ENCODE results near the gene CLTCL1.

The CLTCL1 gene

DNA sequence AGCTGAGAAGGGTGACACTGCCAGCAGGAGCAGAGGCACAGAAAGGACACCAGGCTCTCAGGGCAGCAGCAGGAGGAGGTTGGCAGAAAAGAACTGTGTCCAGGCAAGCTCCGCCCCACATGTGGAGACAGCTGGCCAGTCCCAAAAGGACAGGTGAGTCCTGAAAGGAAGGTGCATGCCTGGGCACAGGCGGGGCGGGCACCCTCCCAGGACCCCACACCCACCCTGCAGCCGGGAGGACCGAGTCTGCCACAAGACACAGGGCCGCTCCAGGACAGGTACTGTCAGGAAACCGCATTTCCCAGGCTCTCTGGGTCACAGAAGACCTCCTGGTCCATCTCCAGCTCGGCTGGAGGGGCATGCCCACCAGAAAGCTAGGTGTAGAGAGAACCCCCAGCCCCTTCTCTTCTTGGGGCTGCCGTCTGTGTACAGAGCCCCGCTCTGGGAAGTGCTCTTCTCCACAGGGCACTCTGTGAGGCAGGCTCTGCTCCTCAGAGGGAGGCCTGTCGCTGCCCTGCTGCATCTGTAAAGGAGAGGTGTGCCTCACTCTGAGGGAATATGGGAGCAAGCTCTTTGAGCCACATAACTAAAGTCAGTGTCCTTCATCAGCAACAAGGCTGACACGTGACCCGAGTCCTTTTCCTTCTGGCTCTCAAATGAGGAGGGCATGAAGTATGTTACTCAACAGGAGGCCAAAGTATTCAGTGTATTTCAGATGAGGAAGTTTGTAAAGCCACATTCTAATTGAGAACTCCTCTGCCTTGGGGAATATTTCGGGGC lies 50.5 kb downstream of the CLTCL1 start:
- Mint-ChIP-seq H3K9me3 (no peaks in the 10 kb centered on the region), H3K27me3 (no peaks in the 10 kb centered on the region), H3K27ac (peak overlapping the region in 1 of 2 donors; percentile 19), H3K4me3 (no peak overlapping the region), H3K4me1 (no peaks in the 10 kb centered on the region)
- DNase-seq, result no peak
- ATAC-seq, result no peak

- H3K4me1 Mint-ChIP-seq, result no peaks in the 10 kb centered on the region
- no peaks in the 10 kb centered on the region for H3K9me3 Mint-ChIP-seq
- ATAC-seq, result no peak
- H3K27ac Mint-ChIP-seq, result peak overlapping the region in 1 of 2 donors; percentile 48
- H3K27me3 Mint-ChIP-seq, result no peaks in the 10 kb centered on the region
- DNase-seq, result no peak
- H3K4me3 Mint-ChIP-seq, result no peak overlapping the region
Observed at GRCh38 chr22:19239464-19239863, 52.1 kb downstream of the CLTCL1 start.

- Mint-ChIP-seq H3K27ac (no peak overlapping the region), H3K27me3 (no peaks in the 10 kb centered on the region), H3K4me1 (no peaks in the 10 kb centered on the region), H3K9me3 (no peaks in the 10 kb centered on the region), H3K4me3 (no peak overlapping the region)
- DNase-seq, result no peak
- no peak for ATAC-seq
Observed at GRCh38 chr22:19238900-19239299, 52.6 kb downstream of the CLTCL1 start.

DNA sequence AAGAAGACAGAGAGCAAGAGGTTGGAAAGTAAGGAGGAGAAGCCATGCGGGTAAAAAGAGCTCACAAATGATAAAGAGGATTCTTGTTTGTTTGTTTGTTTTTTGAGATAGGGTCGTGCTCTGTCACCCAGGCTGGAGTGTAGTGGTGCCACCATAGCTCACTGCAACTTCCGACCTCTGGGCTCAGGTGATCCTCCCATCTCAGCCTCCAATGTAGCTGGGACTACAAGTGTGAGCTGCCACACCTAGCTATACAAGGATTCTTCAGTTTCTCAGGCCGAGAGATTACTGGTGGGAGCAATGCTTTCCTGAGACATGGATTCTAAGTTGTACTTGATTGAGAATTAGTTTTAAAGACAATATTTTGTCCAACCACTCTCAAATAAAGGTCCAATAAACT lies 55.6 kb downstream of the CLTCL1 start:
- H3K27me3 Mint-ChIP-seq, result no peaks in the 10 kb centered on the region
- no peak for DNase-seq

GRCh38 chr22:19234126-19234896 lies 57.2 kb downstream of the CLTCL1 start:
- H3K27me3 Mint-ChIP-seq, result no peaks in the 10 kb centered on the region
- no peaks in the 10 kb centered on the region for H3K9me3 Mint-ChIP-seq
- H3K4me1 Mint-ChIP-seq, result no peaks in the 10 kb centered on the region
- no peak overlapping the region for H3K4me3 Mint-ChIP-seq
- ATAC-seq (no peak), DNase-seq (no peak)
- no peak overlapping the region for H3K27ac Mint-ChIP-seq

More for the DNA sequence above, 55.6 kb downstream of the CLTCL1 start:
- Mint-ChIP-seq H3K9me3 (no peaks in the 10 kb centered on the region), H3K4me1 (no peaks in the 10 kb centered on the region), H3K4me3 (no peak overlapping the region), H3K27ac (no peak overlapping the region)
- ATAC-seq, result no peak

DNA sequence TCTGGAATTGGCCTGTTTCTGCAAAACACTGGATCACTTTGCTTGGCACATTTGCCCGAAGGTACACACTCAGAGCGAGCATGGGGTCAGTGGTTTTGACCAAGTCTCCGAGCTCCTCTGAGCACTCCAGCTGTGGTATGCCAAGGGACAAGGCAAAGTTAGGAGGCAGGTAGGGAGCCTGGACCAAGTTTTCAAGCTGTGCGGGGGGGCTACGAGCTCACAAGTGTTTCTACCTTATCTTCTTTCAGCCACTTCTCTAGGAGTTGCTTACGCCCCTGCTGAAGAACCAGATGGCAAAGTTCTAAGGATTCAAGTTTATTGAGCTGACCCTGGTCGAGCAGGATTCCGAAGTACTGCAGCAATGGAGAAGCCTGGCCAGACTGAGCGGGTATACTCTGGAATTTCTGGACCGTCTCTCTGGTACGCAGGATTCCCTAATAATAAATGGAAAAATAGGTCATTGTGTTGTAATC lies 58.3 kb downstream of the CLTCL1 start:
- H3K9me3 Mint-ChIP-seq, result no peaks in the 10 kb centered on the region
- no peak overlapping the region for H3K4me3 Mint-ChIP-seq
- DNase-seq (no peak), ATAC-seq (no peak)
- H3K4me1 Mint-ChIP-seq, result no peaks in the 10 kb centered on the region
- no peak overlapping the region for H3K27ac Mint-ChIP-seq
- no peaks in the 10 kb centered on the region for H3K27me3 Mint-ChIP-seq

DNA sequence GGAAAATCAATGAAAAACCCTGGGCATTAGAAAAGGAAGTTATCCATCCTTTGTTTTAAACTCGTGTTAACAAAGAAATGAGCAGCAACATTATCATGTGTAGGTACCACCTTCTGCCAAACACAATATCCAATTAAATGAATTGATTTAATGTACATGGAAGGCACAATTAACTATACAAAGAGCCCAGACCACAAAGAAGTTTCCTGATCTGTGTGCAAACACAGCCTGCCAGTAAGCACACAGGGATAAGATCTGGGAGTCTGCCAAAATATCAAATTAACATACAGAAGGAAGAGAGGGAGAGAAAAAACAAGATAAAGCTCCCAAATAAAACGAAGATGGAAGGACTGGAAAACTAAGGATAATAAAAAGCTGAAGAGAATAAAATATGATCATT lies 58.9 kb downstream of the CLTCL1 start:
- Mint-ChIP-seq H3K4me3 (no peak overlapping the region), H3K27me3 (no peaks in the 10 kb centered on the region), H3K4me1 (no peaks in the 10 kb centered on the region), H3K9me3 (no peaks in the 10 kb centered on the region), H3K27ac (no peak overlapping the region)
- DNase-seq, result no peak
- no peak for ATAC-seq

DNA sequence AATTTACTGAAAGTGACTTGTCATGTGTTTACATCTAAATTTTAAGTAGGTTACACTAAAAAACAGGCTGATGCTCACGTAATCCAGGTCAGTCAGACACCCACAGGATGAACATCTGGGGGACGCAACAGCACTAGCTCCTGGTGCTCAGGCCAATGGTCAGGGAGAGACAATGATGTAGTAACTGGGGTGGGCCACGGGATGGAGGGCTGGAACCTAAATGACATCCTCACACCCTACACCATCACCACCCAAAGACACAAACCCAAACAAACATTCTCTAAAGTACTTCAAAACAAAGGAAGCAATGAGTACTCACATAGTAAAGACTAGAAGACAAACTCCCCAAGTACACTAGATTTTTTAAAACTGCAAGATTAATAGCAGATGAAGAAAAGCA lies 59.5 kb downstream of the CLTCL1 start:
- Mint-ChIP-seq H3K27me3 (no peaks in the 10 kb centered on the region), H3K4me1 (no peaks in the 10 kb centered on the region), H3K9me3 (no peaks in the 10 kb centered on the region), H3K27ac (no peak overlapping the region), H3K4me3 (no peak overlapping the region)
- DNase-seq (no peak), ATAC-seq (no peak)

GRCh38 chr22:19229600-19229999 lies 61.9 kb downstream of the CLTCL1 start:
- Mint-ChIP-seq H3K4me1 (no peaks in the 10 kb centered on the region), H3K27ac (no peak overlapping the region), H3K27me3 (no peaks in the 10 kb centered on the region)

DNA sequence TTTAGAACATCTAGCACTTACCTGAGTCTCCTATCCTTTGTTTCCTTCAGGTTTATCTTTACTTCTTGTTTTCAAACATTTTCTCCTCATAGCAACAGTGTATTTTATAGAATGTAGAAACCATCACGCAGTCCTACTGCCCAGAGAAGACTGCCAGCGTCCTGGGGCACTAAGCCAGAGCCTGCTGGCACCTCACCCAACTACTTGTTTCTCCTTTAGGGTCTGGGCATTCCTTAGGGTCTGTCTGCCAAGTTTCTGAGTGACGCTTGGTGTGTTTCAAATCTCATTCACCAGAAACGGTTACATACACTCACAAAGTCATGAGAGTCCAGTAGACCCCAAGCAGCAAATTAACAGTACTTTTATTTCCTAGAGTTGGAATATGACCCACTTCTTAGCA lies 63.3 kb downstream of the CLTCL1 start:
- no peaks in the 10 kb centered on the region for H3K4me1 Mint-ChIP-seq
- DNase-seq (no peak), ATAC-seq (no peak)
- no peaks in the 10 kb centered on the region for H3K9me3 Mint-ChIP-seq
- no peak overlapping the region for H3K4me3 Mint-ChIP-seq
- no peaks in the 10 kb centered on the region for H3K27me3 Mint-ChIP-seq
- no peak overlapping the region for H3K27ac Mint-ChIP-seq

More at GRCh38 chr22:19229600-19229999, 61.9 kb downstream of the CLTCL1 start:
- no peak overlapping the region for H3K4me3 Mint-ChIP-seq
- ATAC-seq (no peak), DNase-seq (no peak)
- H3K9me3 Mint-ChIP-seq, result no peaks in the 10 kb centered on the region

DNA sequence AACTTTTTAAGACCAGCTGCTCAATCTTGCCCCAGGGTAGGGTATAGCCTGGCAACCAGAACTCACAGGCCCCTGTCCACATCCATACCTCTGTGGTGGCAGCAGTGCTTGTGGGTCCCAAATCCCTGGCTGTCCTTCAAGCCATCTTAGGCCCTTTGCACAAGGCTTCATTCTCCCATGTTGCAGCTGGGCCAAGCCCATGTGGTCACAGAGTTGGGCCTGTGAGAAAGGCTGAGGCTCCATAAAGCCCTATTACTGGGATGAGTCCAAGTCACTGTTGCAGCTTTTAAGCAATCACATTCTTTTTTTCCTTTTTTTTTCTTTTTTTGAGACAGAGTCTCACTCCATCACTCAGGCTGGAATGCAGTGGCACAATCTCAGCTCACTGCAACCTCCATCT lies 65.1 kb downstream of the CLTCL1 start:
- H3K27ac Mint-ChIP-seq, result no peak overlapping the region
- DNase-seq, result no peak
- H3K27me3 Mint-ChIP-seq, result no peaks in the 10 kb centered on the region
- no peak for ATAC-seq
- no peaks in the 10 kb centered on the region for H3K9me3 Mint-ChIP-seq
- no peak overlapping the region for H3K4me3 Mint-ChIP-seq
- H3K4me1 Mint-ChIP-seq, result no peaks in the 10 kb centered on the region

GRCh38 chr22:19225560-19225959 lies 66.0 kb downstream of the CLTCL1 start:
- no peak for DNase-seq
- H3K9me3 Mint-ChIP-seq, result no peaks in the 10 kb centered on the region
- H3K4me1 Mint-ChIP-seq, result no peaks in the 10 kb centered on the region
- ATAC-seq, result no peak
- H3K27ac Mint-ChIP-seq, result no peak overlapping the region
- H3K4me3 Mint-ChIP-seq, result no peak overlapping the region
- no peaks in the 10 kb centered on the region for H3K27me3 Mint-ChIP-seq

GRCh38 chr22:19224985-19225384 lies 66.5 kb downstream of the CLTCL1 start:
- Mint-ChIP-seq H3K27me3 (no peaks in the 10 kb centered on the region), H3K4me1 (no peaks in the 10 kb centered on the region), H3K4me3 (no peak overlapping the region), H3K9me3 (no peaks in the 10 kb centered on the region), H3K27ac (no peak overlapping the region)
- ATAC-seq (no peak), DNase-seq (no peak)

GRCh38 chr22:19224557-19224956 lies 67.0 kb downstream of the CLTCL1 start:
- no peaks in the 10 kb centered on the region for H3K27me3 Mint-ChIP-seq
- no peaks in the 10 kb centered on the region for H3K4me1 Mint-ChIP-seq
- ATAC-seq (no peak), DNase-seq (no peak)
- H3K27ac Mint-ChIP-seq, result no peak overlapping the region
- no peaks in the 10 kb centered on the region for H3K9me3 Mint-ChIP-seq
- H3K4me3 Mint-ChIP-seq, result no peak overlapping the region

- no peak overlapping the region for H3K4me3 Mint-ChIP-seq
- DNase-seq, result no peak
- no peak for ATAC-seq
- H3K27ac Mint-ChIP-seq, result no peak overlapping the region
- no peaks in the 10 kb centered on the region for H3K4me1 Mint-ChIP-seq
- H3K9me3 Mint-ChIP-seq, result no peaks in the 10 kb centered on the region
- H3K27me3 Mint-ChIP-seq, result no peaks in the 10 kb centered on the region
Observed at GRCh38 chr22:19223617-19224016, 67.9 kb downstream of the CLTCL1 start.

DNA sequence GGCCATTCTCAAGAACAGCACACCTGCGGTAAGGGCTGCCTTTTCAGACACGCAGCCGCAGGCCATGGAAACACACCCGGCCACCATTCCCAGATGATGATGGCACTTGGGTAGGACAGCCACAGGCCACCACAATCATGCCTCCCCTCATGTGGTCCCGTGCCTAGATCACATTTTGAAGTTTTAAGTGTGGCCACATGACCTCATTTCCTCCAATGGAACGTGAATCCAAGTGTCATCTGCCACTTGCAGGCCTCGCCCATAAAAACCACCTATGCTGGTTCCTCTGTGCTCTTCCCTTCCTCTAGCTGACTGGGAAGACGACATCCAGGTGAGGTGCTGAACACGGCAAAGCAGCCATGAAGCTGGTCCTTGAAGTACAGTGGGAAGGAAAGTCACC lies 68.4 kb downstream of the CLTCL1 start:
- no peak overlapping the region for H3K27ac Mint-ChIP-seq

More for the DNA sequence above, 68.4 kb downstream of the CLTCL1 start:
- no peak overlapping the region for H3K4me3 Mint-ChIP-seq
- ATAC-seq (no peak), DNase-seq (no peak)
- H3K4me1 Mint-ChIP-seq, result peaks cover 2% of the 10 kb centered on the region
- no peaks in the 10 kb centered on the region for H3K9me3 Mint-ChIP-seq
- no peaks in the 10 kb centered on the region for H3K27me3 Mint-ChIP-seq
